Esophagus (tissue), 2 donors: Measurements from ENCODE around the gene LSM14B. TPM values are rescaled to one million over a fixed set of nuclear protein-coding genes. Genes with fewer than 3 reads are reported as not detected.
A peak's percentile ranks its signal among the peaks of the same experiment; 100 is the strongest.

Source experiments
- H3K27ac ChIP-seq, 2 donors: one replicate each; pipeline ENCODE4 v1.5.1; 2013; ENCODE audit warnings: low read depth in 2 of 2, mild to moderate bottlenecking in 2 of 2, inconsistent platforms in 1 of 2, low read length in 1 of 2, moderate library complexity in 1 of 2
- H3K27me3 ChIP-seq, 2 donors: one replicate each; pipeline ENCODE4 v1.6.1; 2013; ENCODE audit warnings: low read length in 2 of 2, control low read depth in 1 of 2, mild to moderate bottlenecking in 1 of 2; ENCODE audit not compliant: insufficient read depth in 2 of 2, control insufficient read depth in 1 of 2
- H3K36me3 ChIP-seq, 2 donors: one replicate each; pipeline ENCODE4 v1.6.1; 2013; ENCODE audit warnings: low read length in 1 of 2; ENCODE audit not compliant: control insufficient read depth in 2 of 2, insufficient read depth in 2 of 2
- H3K4me1 ChIP-seq, 2 donors: one replicate each; pipeline ENCODE4 v1.6.1; 2013; ENCODE audit warnings: low read length in 1 of 2; ENCODE audit not compliant: control insufficient read depth in 2 of 2, insufficient read depth in 2 of 2
- H3K4me3 ChIP-seq, 2 donors: one replicate each; pipeline ENCODE4 v1.5.1; 2013; ENCODE audit warnings: low read length in 2 of 2, mild to moderate bottlenecking in 2 of 2, low read depth in 1 of 2, moderate library complexity in 1 of 2
- H3K9me3 ChIP-seq, 2 donors: one replicate each; pipeline ENCODE4 v1.6.1; 2013; ENCODE audit warnings: mild to moderate bottlenecking in 2 of 2, low read depth in 1 of 2, low read length in 1 of 2, moderate library complexity in 1 of 2; ENCODE audit not compliant: control insufficient read depth in 2 of 2, insufficient read depth in 1 of 2
- WGBS, 2 donors: extraction: QIAGEN DNeasy Blood & Tissue Kit; methylation state at CpG; one replicate each; pipeline ENCODE4 v1.1.7; 2013; 5-methylcytosine and 5-hydroxymethylcytosine counted together
- polyA plus RNA-seq, 2 donors: library from polyadenylated mRNA; stranded (reverse); fragments of 200-250 nt; gene quantifications; one replicate each; pipeline ENCODE4 v1.2.3, GENCODE V29; 2013
- donor health status: healthy with polysubstance abuse.
- donor health status: Bipolar disorder and iron deficiency.

Gene LSM14B
- polyA plus RNA-seq, 2 donors = 12.3 to 20.2 TPM

- H3K36me3 ChIP-seq = no peaks in the 10 kb centered on the region
- H3K27me3 ChIP-seq = peaks cover 0 to 9% of the 10 kb centered on the region in 2 donors
- WGBS, 2 donors = 78 to 80% methylated on average over 5 of the region's 5 CpGs
- no peaks in the 10 kb centered on the region for H3K9me3 ChIP-seq
- H3K4me3 ChIP-seq = no peak overlapping the region
- peaks cover 3 to 10% of the 10 kb centered on the region in 2 donors for H3K4me1 ChIP-seq
- H3K27ac ChIP-seq = no peak overlapping the region
Observed at GRCh38 chr20:62119115-62119514, 3.2 kb upstream of the LSM14B start.

GRCh38 chr20:62119591-62120364 lies 2.5 kb upstream of the LSM14B start:
- peaks cover 0 to 9% of the 10 kb centered on the region in 2 donors for H3K27me3 ChIP-seq

GRCh38 chr20:62120365-62120762 lies 1.9 kb upstream of the LSM14B start:
- no peak overlapping the region for H3K27ac ChIP-seq
- peaks cover 0 to 9% of the 10 kb centered on the region in 2 donors for H3K27me3 ChIP-seq
- no peak overlapping the region for H3K4me3 ChIP-seq
- H3K4me1 ChIP-seq = peaks cover 3 to 11% of the 10 kb centered on the region in 2 donors
- no peaks in the 10 kb centered on the region for H3K9me3 ChIP-seq
- H3K36me3 ChIP-seq = peaks cover 4 to 7% of the 10 kb centered on the region in 2 donors
- 89 to 95% methylated on average over 5 of the region's 5 CpGs for WGBS, 2 donors

More at GRCh38 chr20:62119591-62120364, 2.5 kb upstream of the LSM14B start:
- whole genome bisulfite sequencing, 2 donors = 67 to 76% methylated on average over 10 of the region's 10 CpGs
- Histone ChIP-seq H3K27ac (no peak overlapping the region), H3K9me3 (no peaks in the 10 kb centered on the region), H3K4me3 (no peak overlapping the region), H3K4me1 (peaks cover 3 to 11% of the 10 kb centered on the region in 2 donors), H3K36me3 (peaks cover 0 to 3% of the 10 kb centered on the region in 2 donors)

- 15 to 17% methylated on average over 45 of the region's 45 CpGs for WGBS, 2 donors
- H3K9me3 ChIP-seq = no peaks in the 10 kb centered on the region
- H3K4me1 ChIP-seq = peaks cover 3 to 12% of the 10 kb centered on the region in 2 donors
- H3K27me3 ChIP-seq = peaks cover 0 to 9% of the 10 kb centered on the region in 2 donors
- H3K27ac ChIP-seq = peak overlapping the region; percentile 93 to 98
- H3K4me3 ChIP-seq = peak overlapping the region; percentile 62 to 78
- H3K36me3 ChIP-seq = peaks cover 8 to 10% of the 10 kb centered on the region in 2 donors
Observed at GRCh38 chr20:62120990-62121775, 1.1 kb upstream of the LSM14B start.

- H3K9me3 ChIP-seq = no peaks in the 10 kb centered on the region
- WGBS, 2 donors = 1% methylated on average over 71 to 77 of the region's 77 CpGs
- H3K27ac ChIP-seq = peak overlapping the region; percentile 86 to 88
Observed at GRCh38 chr20:62122654-62123449, 577 bp downstream of the LSM14B start.

GRCh38 chr20:62123450-62124118 lies 1.3 kb downstream of the LSM14B start:
- Histone ChIP-seq H3K27ac (peak overlapping the region; percentile 86 to 88), H3K36me3 (peaks cover 15 to 23% of the 10 kb centered on the region in 2 donors), H3K4me3 (peak overlapping the region; percentile 78 to 84), H3K27me3 (no peaks in the 10 kb centered on the region), H3K9me3 (no peaks in the 10 kb centered on the region), H3K4me1 (peaks cover 3 to 11% of the 10 kb centered on the region in 2 donors)
- WGBS, 2 donors = 24 to 26% methylated on average over 19 of the region's 19 CpGs

More at GRCh38 chr20:62122654-62123449, 577 bp downstream of the LSM14B start:
- Histone ChIP-seq H3K4me3 (peak overlapping the region; percentile 78 to 84), H3K27me3 (no peaks in the 10 kb centered on the region), H3K4me1 (peaks cover 3 to 11% of the 10 kb centered on the region in 2 donors), H3K36me3 (peaks cover 10 to 17% of the 10 kb centered on the region in 2 donors)

GRCh38 chr20:62126141-62126540 lies 3.9 kb downstream of the LSM14B start:
- 96% methylated on average over 20 of the region's 20 CpGs for WGBS, 2 donors
- Histone ChIP-seq H3K36me3 (peaks cover 18 to 38% of the 10 kb centered on the region in 2 donors), H3K27ac (no peak overlapping the region), H3K4me1 (peaks cover 3 to 11% of the 10 kb centered on the region in 2 donors), H3K9me3 (no peaks in the 10 kb centered on the region), H3K27me3 (no peaks in the 10 kb centered on the region), H3K4me3 (no peak overlapping the region)

- Histone ChIP-seq H3K27ac (no peak overlapping the region), H3K4me3 (no peak overlapping the region), H3K9me3 (no peaks in the 10 kb centered on the region), H3K27me3 (no peaks in the 10 kb centered on the region), H3K36me3 (peaks cover 24 to 53% of the 10 kb centered on the region in 2 donors), H3K4me1 (peaks cover 3 to 16% of the 10 kb centered on the region in 2 donors)
- 86 to 90% methylated on average over 6 of the region's 6 CpGs for WGBS, 2 donors
Observed at GRCh38 chr20:62127799-62128198, 5.5 kb downstream of the LSM14B start.
